ENCODE data around the gene COCH.
"Not testable (repeated sequence)": the region's sequence is repeated elsewhere in the genome, so short reads cannot be mapped to it uniquely, and the experiment has no call there.

Gene COCH

DNA sequence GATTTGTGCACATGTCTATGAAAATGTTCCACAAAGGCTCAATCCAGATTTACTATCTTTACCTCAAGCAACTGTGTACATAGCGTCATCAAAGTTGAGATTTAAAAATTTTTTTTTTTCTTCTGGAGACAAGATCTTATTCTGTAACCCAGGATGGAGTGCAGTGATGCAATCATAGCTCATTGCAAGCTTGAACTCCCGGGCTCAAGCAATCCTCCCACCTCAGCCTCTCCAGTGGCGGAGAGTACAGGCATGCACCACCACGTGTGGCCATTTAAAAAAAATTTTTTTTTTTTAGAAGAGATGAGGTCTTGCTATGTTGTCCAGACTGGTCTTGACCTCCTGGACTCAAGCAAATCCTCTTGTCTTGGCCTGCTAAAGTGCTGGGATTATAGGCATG, 2.3 kb downstream of the COCH start:
- no peak for FAIRE-seq

GRCh38 chr14:30882431-30882830, 8.1 kb downstream of the COCH start:
- FAIRE-seq, result no peak

GRCh38 chr14:30883508-30884294, 9.3 kb downstream of the COCH start:
- FAIRE-seq, result no peak

DNA sequence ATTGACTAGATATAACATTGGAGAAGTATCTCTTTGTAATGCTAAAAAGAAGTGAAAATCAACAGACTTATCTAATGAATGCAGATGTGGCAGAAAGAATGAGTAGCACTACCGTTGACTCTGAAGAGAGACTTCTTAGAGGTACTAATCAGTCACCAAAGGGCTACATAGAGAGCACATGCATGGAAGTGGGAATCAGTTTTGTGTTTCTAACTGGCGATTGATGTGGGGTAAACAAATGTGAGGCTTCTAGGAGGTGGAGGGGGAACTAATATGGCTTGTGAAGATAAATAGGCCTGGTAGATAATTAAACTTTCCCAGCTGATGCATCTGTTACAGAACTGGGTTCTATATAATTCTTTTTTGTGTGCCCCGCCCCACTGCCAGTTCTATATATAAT, 10.5 kb downstream of the COCH start:
- FAIRE-seq, result no peak

DNA sequence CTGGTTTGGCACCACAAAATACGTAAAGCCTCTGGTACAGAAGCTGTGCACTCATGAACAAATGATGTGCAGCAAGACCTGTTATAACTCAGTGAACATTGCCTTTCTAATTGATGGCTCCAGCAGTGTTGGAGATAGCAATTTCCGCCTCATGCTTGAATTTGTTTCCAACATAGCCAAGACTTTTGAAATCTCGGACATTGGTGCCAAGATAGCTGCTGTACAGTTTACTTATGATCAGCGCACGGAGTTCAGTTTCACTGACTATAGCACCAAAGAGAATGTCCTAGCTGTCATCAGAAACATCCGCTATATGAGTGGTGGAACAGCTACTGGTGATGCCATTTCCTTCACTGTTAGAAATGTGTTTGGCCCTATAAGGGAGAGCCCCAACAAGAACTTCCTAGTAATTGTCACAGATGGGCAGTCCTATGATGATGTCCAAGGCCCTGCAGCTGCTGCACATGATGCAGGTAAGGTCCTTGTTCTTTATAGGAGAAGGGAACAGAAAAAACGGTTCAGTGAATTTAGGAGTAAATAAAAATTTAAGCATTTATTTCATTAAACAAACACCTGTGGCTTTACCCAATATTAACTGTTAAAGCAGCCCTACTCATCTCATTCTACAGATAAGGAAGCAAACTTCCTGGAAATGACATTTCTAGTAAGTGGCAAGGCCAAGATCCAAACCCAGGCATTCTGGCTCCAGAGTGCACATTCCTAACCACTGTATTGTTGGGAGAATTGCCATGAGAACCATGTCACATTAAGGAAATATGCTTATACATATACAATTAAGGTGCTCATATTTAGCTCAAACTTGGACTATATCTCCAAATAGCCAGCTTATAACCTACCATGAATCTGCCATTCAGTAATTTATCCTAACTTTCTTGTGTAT, 11.7 kb downstream of the COCH start:
- FAIRE-seq, result no peak

DNA sequence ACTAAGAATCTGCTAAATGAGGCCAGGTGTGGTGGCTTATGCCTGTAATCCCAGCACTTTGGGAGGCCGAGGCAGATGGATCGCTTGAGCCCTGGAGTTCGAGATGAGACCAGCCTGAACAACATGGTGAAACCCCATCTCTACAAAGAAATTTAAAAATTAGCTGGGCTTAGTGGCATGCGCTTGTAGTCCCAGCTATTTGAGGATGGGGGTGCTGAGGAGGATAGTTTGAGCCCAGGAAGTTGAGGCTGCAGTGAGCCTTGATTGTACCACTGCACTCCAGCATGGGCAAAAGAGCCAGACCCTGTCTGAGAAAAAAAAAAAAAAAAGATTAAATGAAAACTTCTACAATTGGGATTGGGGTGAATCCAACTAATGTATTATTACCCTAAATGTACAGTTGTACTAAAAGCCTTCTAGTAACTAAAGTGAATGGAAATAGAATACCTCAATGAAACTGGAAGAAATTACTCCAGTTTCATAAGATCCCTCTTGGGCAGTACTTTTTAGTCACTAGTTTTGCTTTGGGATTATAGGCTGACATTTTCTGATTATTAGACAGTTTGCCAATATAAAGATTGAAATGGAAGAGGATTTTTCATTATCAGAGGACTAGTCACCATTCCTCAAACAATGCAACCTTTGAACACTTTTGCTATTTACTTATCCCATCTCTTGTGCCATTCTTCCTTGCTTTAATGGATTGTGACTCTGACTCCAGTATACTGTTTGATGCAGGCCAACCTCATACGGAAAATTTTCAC, 14.3 kb downstream of the COCH start:
- no peak for FAIRE-seq

- no peak for FAIRE-seq
Observed at GRCh38 chr14:30889244-30889594, 14.9 kb downstream of the COCH start.

- peak; percentile 52 for FAIRE-seq
Observed at GRCh38 chr14:30893819-30894218, 19.5 kb downstream of the COCH start.

- no peak for FAIRE-seq
Observed at GRCh38 chr14:30894923-30895515, 20.7 kb downstream of the COCH start.

GRCh38 chr14:30896435-30896834, 22.1 kb downstream of the COCH start:
- no peak for FAIRE-seq

- not testable (repeated sequence) for FAIRE-seq
Observed at GRCh38 chr14:30897121-30897520, 22.8 kb downstream of the COCH start.

- FAIRE-seq, result no peak
Observed at GRCh38 chr14:30903285-30904124, 29.1 kb downstream of the COCH start.

DNA sequence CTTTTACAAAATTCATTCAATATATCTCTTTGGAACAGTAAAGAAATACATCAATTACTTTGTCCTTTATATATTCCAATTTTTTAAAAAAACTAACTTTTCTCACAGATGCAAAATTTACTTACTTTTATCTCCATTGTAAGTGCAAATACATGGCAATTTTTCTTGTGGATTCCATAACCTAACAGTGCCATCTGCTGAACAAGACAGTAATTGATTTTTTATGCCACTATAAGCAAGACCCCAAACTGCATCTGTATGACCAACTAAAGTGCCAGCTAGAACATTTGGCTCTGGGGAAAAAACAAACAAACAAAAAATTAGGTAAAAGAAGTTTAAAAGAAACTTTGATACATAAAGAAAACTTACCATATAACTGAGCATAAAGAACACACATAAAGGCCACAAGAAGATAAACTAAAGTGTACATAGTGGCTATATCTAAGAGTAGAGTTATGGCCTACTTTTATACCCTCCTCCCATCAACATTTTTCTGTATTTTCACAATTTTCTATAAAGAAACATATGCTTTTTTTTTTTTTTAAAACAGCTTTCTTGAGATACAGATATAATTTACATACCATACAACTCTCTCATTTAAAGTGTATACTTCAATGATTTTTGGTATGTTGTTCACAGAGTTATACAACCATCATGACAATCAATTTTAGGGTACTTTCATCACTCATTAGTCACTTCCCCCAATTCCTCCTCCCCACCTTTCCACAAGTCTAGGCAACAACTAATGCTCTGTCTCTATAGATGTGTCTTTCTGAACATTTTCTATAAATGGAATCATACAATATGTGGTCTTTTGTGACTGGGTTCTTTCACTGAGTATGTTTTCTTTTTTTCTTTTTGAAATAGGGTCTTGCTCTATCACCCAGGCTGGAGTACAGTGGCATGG, 32.6 kb downstream of the COCH start:
- FAIRE-seq, result peak; percentile 88

- FAIRE-seq, result no peak
Observed at GRCh38 chr14:30907659-30908057, 33.3 kb downstream of the COCH start.

GRCh38 chr14:30908826-30909225, 34.5 kb downstream of the COCH start:
- FAIRE-seq, result no peak

DNA sequence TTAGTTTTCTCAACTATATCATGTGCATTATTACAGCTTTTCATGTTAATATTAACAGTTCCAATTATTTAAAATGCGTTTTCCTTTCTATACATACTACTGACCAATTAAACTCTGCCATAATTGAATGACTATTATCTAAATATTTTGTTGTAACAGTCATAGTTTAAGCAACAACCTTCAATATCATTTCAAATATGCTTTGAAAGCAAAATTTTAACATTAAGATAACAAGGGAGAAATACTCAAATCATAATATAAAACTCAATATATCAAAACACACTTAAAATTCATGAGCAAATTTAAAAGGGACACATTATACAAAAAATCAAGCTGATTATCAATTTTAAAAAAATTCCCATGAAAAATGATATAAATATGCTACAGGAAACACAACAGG, 40.5 kb downstream of the COCH start:
- peak; percentile 63 for FAIRE-seq

DNA sequence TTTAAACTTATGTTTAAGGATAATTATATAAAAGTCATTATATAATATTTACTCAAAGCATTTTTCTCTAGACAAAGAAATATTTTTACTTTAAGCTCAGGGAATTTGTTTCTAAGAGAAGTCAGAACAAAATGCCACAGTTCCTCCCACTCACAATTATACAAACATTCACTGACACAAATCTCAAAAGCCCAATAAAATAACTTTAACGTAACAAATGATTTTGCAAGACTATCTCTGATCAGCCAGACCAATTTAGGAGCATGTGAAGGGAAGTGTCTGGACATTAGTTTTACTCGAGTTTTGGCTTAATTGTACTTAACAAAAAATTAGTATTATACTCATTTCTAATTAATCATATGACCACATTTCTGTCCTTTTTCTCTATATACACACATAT, 41.2 kb downstream of the COCH start:
- FAIRE-seq, result no peak

DNA sequence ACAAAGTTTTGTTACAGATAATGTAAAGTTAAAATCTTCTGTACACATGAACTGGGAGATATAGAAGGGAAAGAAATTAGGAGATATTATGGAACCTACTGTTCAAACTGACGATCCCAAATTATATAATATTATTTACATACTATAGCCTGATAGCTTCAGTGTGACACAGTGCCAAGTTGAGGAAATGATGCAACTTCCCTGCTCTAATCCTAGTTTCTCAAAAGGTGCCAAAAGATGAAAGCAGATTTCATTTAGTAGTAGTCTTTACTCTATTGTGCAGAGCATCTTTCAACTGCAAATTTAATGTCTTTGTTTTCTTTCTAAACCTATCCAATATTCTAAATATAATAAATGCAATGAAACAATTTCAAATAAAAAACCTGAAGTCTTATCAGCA, 46.9 kb downstream of the COCH start:
- peak; percentile 33 for FAIRE-seq

GRCh38 chr14:30921788-30922187, 47.4 kb downstream of the COCH start:
- FAIRE-seq, result no peak

DNA sequence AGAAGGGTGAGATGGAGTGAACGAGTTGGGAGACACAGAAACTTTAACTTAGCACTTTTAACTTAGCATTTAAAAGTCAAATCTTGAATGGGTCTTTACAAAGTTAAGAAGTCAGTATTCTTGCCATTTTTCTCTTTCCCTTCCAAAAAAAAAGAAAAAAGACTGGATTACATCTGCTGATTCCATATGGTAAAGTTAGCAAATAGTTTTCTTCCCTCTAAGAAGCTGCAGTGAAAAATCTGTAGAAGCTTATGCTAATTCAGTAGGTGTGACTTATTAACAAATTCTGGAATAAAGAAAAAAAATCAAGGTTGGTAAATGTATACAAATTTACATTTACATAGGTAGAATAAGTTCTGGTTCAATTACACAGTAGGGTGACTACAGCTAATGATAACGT, 50.9 kb downstream of the COCH start:
- no peak for FAIRE-seq

- FAIRE-seq, result no peak
Observed at GRCh38 chr14:30928462-30928861, 54.1 kb downstream of the COCH start.
